Heart right ventricle (tissue), 16 donors: ENCODE data around the gene TNFAIP8. TPM values are rescaled to one million over a fixed set of nuclear protein-coding genes. Genes with fewer than 3 reads are reported as not detected.
A peak's percentile ranks its signal among the peaks of the same experiment; 100 is the strongest.

Experiments used
- ATAC-seq, 8 donors: fragments of 200-7000 bp; cut with Tn5 transposase; one replicate each; pipeline ENCODE4 v1.9.1; 2020; ENCODE audit warnings: mild to moderate bottlenecking in 8 of 8, moderate library complexity in 8 of 8, moderate number of reproducible peaks in 1 of 8
- DNase-seq, 2 donors: peaks; one replicate each; pipeline ENCODE4 v3.0.0-alpha.2; 2020
- H3K27ac ChIP-seq, 10 donors: fragments of 200-600 bp; sonication (generic) in 2 of 10; one replicate each; pipeline versions ENCODE4 v1.5.0 to v1.8.0; 2020 to 2022; ENCODE audit warnings: mild to moderate bottlenecking in 3 of 10
- H3K27me3 ChIP-seq, 7 donors: fragments of 200-600 bp; one replicate each; pipeline ENCODE4 v1.8.0; 2021 to 2022; ENCODE audit warnings: mild to moderate bottlenecking in 2 of 7
- H3K36me3 ChIP-seq, 9 donors: fragments of 200-600 bp; sonication (generic) in 1 of 9; one replicate each; pipeline versions ENCODE4 v1.5.0 to v1.8.0; 2020 to 2022; ENCODE audit warnings: mild to moderate bottlenecking in 2 of 9
- H3K4me1 ChIP-seq, 9 donors: fragments of 200-600 bp; sonication (generic) in 1 of 9; one replicate each; pipeline versions ENCODE4 v1.5.0 to v1.8.0; 2020 to 2022; ENCODE audit warnings: mild to moderate bottlenecking in 4 of 9
- H3K4me3 ChIP-seq, 10 donors: fragments of 200-600 bp; sonication (generic) in 2 of 10; one replicate each; pipeline versions ENCODE4 v1.5.0 to v1.8.0; 2020 to 2022; ENCODE audit warnings: mild to moderate bottlenecking in 7 of 10, moderate library complexity in 2 of 10
- H3K9me3 ChIP-seq, 11 donors: fragments of 200-600 bp in 10 of 11; sonication (generic) in 2 of 11; one replicate each; pipeline versions ENCODE4 v1.5.0 to v1.8.0; 2013 to 2022; ENCODE audit warnings: mild to moderate bottlenecking in 2 of 11, control low read depth in 1 of 11, moderate library complexity in 1 of 11
- WGBS, 2 donors: extraction: QIAGEN DNeasy Blood & Tissue Kit; methylation state at CpG; one replicate each; pipeline ENCODE4 v1.1.7; 2013; ENCODE audit warnings: inconsistent platforms in 1 of 2; 5-methylcytosine and 5-hydroxymethylcytosine counted together
- intact Hi-C, 10 donors: fragments of 100-400 bp; cut with DNase I; formaldehyde crosslinking; loops; one replicate each; pipeline versions ENCODE4 v1.11.1 to v1.14.2; 2022
- polyA plus RNA-seq, 2 donors: library from polyadenylated mRNA; stranded (reverse); fragments of 200-250 nt; gene quantifications; one replicate each; pipeline ENCODE4 v1.2.3, GENCODE V29; 2013
- total RNA-seq, 10 donors: library from RNA; stranded (reverse); fragmentation: NEBNext Ultra II Directional in 3 of 10; extraction: Animal tissue kit (Norgen Biotek cat#: 25700) in 3 of 10; gene quantifications; one replicate each; pipeline versions ENCODE4 v1.2.1 to v1.2.4, GENCODE V29; 2021 to 2023
- TF ChIP-seq, protein P1 (sequence below), 9 donors: fragments of 200-600 bp; sonication (generic) in 2 of 9; IDR thresholded peaks; one replicate each; pipeline versions ENCODE4 v1.5.0 to v1.8.0; 2021 to 2022; ENCODE audit warnings: antibody characterized with exemption in 9 of 9, mild to moderate bottlenecking in 5 of 9, moderate library complexity in 1 of 9
- donor health status: Arrhythmogenic right ventricular cardiomyopathy.
- donor health status: ischemic (EF 13 %, LVEDD 7.1; RV severe dilation, severe dysfunction).
- donor health status: healthy with polysubstance abuse.
- donor health status: DM: no; HTN: yes; CAD: no.
- donor health status: DM: no; HTN: no; CAD: no.
- donor health status: ischemic (EF 25% LVEDD 6.9; RV normal size, moderate dysfunction).
- donor health status: ischemic (EF 25% LVEDD 5.7; RV mildly dilated, moderate dysfunction).
- donor health status: healthy.
- donor health status: DM: yes; HTN: yes; CAD: no.
- donor health status: Ischemic cardiomyopathy.
- donor health status: ischemic (EF 35%, LVEDD 5.7; RV mildly dilated, moderate dysfunction).
- donor health status: nonischemic (EF 11% LVEDD 7.7; RV severe dilation, severe dysfunction).
- donor health status: DM: yes; HTN: yes; CAD: no.
- donor health status: PGD.
- donor health status: ischemic (EF 29% LVEDD 5.4; RV normal size, mild dysfunction).
- donor health status: nonischemic (EF 23%, LVEDD 6.1; RV moderate dilation, normal function).

The TNFAIP8 gene
- total and polyA plus RNA-seq, 12 donors: 3.3 to 30.8 (median 8.7) TPM

- Histone ChIP-seq H3K4me3 (no peak overlapping the region), H3K4me1 (peaks cover 0 to 65% (median 12%) of the 10 kb centered on the region in 9 donors), H3K27me3 (no peaks in the 10 kb centered on the region), H3K36me3 (no peaks in the 10 kb centered on the region), H3K27ac (no peak overlapping the region), H3K9me3 (no peaks in the 10 kb centered on the region)
- TF ChIP-seq, protein P1, sequence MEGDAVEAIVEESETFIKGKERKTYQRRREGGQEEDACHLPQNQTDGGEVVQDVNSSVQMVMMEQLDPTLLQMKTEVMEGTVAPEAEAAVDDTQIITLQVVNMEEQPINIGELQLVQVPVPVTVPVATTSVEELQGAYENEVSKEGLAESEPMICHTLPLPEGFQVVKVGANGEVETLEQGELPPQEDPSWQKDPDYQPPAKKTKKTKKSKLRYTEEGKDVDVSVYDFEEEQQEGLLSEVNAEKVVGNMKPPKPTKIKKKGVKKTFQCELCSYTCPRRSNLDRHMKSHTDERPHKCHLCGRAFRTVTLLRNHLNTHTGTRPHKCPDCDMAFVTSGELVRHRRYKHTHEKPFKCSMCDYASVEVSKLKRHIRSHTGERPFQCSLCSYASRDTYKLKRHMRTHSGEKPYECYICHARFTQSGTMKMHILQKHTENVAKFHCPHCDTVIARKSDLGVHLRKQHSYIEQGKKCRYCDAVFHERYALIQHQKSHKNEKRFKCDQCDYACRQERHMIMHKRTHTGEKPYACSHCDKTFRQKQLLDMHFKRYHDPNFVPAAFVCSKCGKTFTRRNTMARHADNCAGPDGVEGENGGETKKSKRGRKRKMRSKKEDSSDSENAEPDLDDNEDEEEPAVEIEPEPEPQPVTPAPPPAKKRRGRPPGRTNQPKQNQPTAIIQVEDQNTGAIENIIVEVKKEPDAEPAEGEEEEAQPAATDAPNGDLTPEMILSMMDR (IDR thresholded peaks at IDR 0.05): no peak
- no peak for DNase-seq
- 89 to 92% methylated on average over 5 of the region's 5 CpGs for WGBS, 2 donors
- no peak for ATAC-seq
- intact Hi-C loops: loop anchor here in 1 of 10 donors (10.0 kb wide), 1 partner anchor 102 kb away; no protein-coding TSS in a partner anchor
Measured at GRCh38 chr5:119312403-119312802, 43.4 kb upstream of the TNFAIP8 start.

GRCh38 chr5:119313197-119313596 is 42.6 kb upstream of the TNFAIP8 start:
- H3K27me3 ChIP-seq: no peaks in the 10 kb centered on the region
- peak overlapping the region in 1 of 10 donors; percentile 12 for H3K27ac ChIP-seq
- intact Hi-C loops: loop anchor here in 1 of 10 donors (10.0 kb wide), 1 partner anchor 102 kb away; no protein-coding TSS in a partner anchor
- ATAC-seq (no peak), DNase-seq (no peak)
- 86 to 94% methylated on average over 1 of the region's 1 CpG for WGBS, 2 donors
- H3K4me1 ChIP-seq: peaks cover 0 to 65% (median 5%) of the 10 kb centered on the region in 9 donors
- H3K9me3 ChIP-seq: no peaks in the 10 kb centered on the region
- H3K4me3 ChIP-seq: no peak overlapping the region
- TF ChIP-seq, protein P1 (IDR thresholded peaks at IDR 0.05): no peak
- no peaks in the 10 kb centered on the region for H3K36me3 ChIP-seq

- Histone ChIP-seq H3K4me1 (peaks cover 0 to 62% (median 5%) of the 10 kb centered on the region in 9 donors), H3K27ac (peak overlapping the region in 1 of 10 donors; percentile 12), H3K4me3 (no peak overlapping the region), H3K27me3 (no peaks in the 10 kb centered on the region), H3K9me3 (no peaks in the 10 kb centered on the region), H3K36me3 (no peaks in the 10 kb centered on the region)
- no peak for DNase-seq
- TF ChIP-seq, protein P1 (IDR thresholded peaks at IDR 0.05): no peak
- intact Hi-C loops: loop anchor here in 1 of 10 donors (10.0 kb wide), 1 partner anchor 101 kb away; no protein-coding TSS in a partner anchor
- ATAC-seq: no peak
- 65 to 84% methylated on average over 5 of the region's 5 CpGs for WGBS, 2 donors
Measured at GRCh38 chr5:119313658-119314605, 41.9 kb upstream of the TNFAIP8 start.

GRCh38 chr5:119315516-119315949 is 40.3 kb upstream of the TNFAIP8 start:
- 12 to 13% methylated on average over 2 of the region's 2 CpGs for WGBS, 2 donors

More at GRCh38 chr5:119315516-119315949, 40.3 kb upstream of the TNFAIP8 start:
- ATAC-seq (peak; percentile 34 to 89 (median 65)), DNase-seq (no peak)
- intact Hi-C loops: loop anchor here in 7 of 10 donors (1.0 to 10.0 kb wide), 4 partner anchors 43 to 99 kb away; no protein-coding TSS in a partner anchor
- Histone ChIP-seq H3K4me1 (peaks cover 0 to 57% (median 0%) of the 10 kb centered on the region in 9 donors), H3K4me3 (no peak overlapping the region), H3K36me3 (no peaks in the 10 kb centered on the region), H3K27ac (peak overlapping the region in 1 of 10 donors; percentile 12), H3K9me3 (no peaks in the 10 kb centered on the region), H3K27me3 (no peaks in the 10 kb centered on the region)
- TF ChIP-seq, protein P1 (IDR thresholded peaks at IDR 0.05): peak in 5 of 9 donors; percentile 29 to 52 (median 46)
